LNCAP (cell line): ENCODE measurements around the gene RNF8.
A peak's percentile ranks its signal among the peaks of the same experiment; 100 is the strongest.

ENCODE experiments used
- CTCF ChIP-seq: fragments of 450-650 bp; IDR thresholded peaks from 2 replicates; pipeline ENCODE4 v1.5.1; 2017; ENCODE audit warnings: mild to moderate bottlenecking

The RNF8 gene

DNA sequence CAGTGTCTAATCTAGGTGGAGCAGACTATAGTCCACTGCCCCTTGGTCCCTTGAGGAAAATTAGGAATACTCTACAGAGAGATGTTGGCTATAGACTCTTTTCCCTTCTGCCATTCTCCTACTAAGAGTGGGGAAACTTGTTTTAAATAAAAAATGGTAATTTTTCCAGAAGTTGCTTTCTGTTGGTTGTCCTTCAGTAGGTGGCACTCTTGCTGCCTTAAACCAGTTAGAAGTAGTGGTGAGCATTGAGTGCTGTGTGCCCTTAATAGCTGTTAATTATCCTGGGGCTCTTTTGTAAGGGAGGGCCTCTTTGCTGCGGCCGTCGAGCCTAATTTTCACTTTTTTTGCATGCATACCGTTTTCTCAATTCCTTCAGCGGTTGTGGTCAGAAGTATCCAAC lies 82.0 kb downstream of the RNF8 start:
- peak; percentile 8; the same call in 1 of the 2 replicates for TF ChIP-seq CTCF

DNA sequence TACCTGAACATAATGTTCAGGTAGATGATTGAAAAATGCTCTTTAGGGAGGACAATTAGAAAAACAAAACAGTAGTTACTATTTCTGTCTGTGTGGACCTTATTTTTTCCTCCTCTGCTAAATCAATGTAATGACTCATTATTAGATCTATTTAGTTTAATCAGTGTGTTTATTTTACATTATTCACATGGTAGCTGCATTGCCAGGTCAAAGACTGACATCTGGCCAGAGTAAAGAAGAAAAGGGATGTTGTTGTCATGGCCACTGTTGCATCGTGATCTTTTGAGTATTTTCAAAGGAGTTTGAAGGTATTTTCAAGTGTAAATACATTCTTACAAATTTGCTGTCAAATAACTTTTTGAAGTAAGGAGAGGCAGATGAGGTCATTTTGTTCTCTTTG lies 85.1 kb downstream of the RNF8 start:
- no peak for TF ChIP-seq CTCF

- TF ChIP-seq CTCF = no peak
Measured at GRCh38 chr6:37441651-37442050, 87.9 kb downstream of the RNF8 start.

GRCh38 chr6:37442416-37443215 lies 88.8 kb downstream of the RNF8 start:
- no peak for TF ChIP-seq CTCF
